Measurements from ENCODE around the gene OBSCN. TPM values are rescaled to one million over a fixed set of nuclear protein-coding genes. Genes with fewer than 3 reads are reported as not detected.
"Not testable (repeated sequence)": the region's sequence is repeated elsewhere in the genome, so short reads cannot be mapped to it uniquely, and the experiment has no call there.

Gene OBSCN
- total RNA-seq, 2 experiments from 2014 or later, result 13.7 to 14.9 TPM

DNA sequence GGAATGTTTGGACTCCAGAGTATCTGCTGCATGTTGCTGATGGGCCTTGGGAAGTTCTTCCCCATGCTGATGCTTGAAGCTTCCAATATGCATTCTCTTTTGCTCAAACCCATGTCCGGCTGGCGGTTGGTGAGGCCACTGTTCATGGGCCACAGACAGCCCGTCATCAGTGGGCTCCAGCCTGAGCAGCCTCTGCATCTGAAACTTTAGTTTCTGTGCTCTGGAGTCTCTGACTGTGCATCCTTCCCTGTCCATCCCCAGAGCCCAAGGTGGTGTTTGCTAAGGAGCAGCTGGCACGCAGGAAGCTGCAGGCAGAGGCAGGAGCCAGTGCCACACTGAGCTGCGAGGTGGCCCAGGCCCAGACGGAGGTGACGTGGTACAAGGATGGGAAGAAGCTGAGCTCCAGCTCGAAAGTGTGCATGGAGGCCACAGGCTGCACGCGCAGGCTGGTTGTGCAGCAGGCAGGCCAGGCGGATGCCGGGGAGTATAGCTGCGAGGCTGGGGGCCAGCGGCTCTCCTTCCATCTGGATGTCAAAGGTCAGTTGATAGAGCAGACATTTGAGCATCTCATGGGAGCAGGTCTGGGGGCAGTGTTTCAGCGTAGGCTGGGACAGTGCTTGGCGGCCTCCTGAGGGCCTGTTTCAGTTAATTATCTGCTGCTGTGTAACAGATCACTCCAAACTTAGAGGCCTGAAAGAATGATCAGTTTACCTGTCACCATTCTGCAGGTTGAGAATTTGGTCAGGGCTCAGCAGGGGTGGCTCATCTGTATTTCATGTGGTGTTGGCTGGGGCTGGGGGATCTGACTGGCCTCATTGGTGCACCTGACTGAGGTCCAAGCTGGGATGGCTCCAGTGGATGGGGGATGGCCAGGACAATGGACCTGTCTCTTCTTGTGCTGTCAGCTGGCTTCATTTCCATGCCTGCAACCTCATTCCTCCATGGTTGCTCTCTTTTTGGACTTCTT is 16.6 kb downstream of the OBSCN start:
- Mint-ChIP-seq H3K9me3 (peaks cover 5% of the 10 kb centered on the region), H3K27me3 (no peaks in the 10 kb centered on the region), H3K4me3 (no peak overlapping the region), H3K4me1 (no peaks in the 10 kb centered on the region), H3K27ac (no peak overlapping the region), H3K36me3 (peaks cover 49% of the 10 kb centered on the region)
- DNase-seq, result no peak

- H3K4me3 Mint-ChIP-seq, result no peak overlapping the region
- H3K4me1 Mint-ChIP-seq, result no peaks in the 10 kb centered on the region
- DNase-seq, result no peak
- peaks cover 5% of the 10 kb centered on the region for H3K9me3 Mint-ChIP-seq
- H3K27me3 Mint-ChIP-seq, result no peaks in the 10 kb centered on the region
- no peak overlapping the region for H3K27ac Mint-ChIP-seq
- peaks cover 52% of the 10 kb centered on the region for H3K36me3 Mint-ChIP-seq
Observed at GRCh38 chr1:228225165-228225710, 17.4 kb downstream of the OBSCN start.

- DNase-seq, result no peak
- no peaks in the 10 kb centered on the region for H3K27me3 Mint-ChIP-seq
- peaks cover 55% of the 10 kb centered on the region for H3K36me3 Mint-ChIP-seq
- no peak overlapping the region for H3K27ac Mint-ChIP-seq
- H3K4me3 Mint-ChIP-seq, result no peak overlapping the region
- no peaks in the 10 kb centered on the region for H3K4me1 Mint-ChIP-seq
- H3K9me3 Mint-ChIP-seq, result peaks cover 5% of the 10 kb centered on the region
Observed at GRCh38 chr1:228225740-228226139, 17.9 kb downstream of the OBSCN start.

DNA sequence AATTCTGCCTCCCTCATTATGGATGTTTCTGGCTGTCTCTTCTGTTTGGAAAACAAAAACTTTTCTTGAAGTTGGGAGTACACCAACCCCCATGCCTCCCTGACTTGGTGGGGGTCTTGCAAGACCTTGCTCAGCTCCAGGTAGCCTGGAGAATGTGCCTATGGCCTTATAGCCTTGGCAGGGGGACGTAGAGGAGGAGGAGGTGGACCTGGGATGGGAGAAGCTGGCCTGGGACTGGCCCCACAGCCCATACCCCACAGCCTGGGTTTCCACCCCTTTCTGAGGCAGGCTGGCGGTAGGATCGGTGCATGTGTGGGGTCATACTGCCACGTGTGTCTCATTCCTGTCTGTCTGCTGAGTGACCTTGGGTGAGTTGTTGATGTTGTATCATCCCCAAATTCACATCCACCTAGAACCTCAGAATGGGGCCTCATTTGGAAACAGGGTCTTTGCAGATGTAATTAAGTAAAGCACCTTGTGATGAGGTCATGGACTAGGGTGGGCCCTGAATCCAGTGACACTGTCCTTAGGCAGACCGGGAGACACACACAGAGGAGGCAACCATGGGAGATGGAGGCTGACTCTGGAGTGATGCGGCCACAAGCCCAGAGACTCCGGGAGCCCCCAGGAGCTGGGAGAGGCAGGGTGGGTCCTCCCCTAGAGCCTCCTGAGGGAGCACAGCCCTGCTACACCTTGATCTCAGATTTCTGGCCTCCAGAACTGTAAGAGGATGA is 18.5 kb downstream of the OBSCN start:
- Mint-ChIP-seq H3K36me3 (peaks cover 56% of the 10 kb centered on the region), H3K9me3 (peaks cover 5% of the 10 kb centered on the region), H3K4me3 (no peak overlapping the region), H3K27ac (no peak overlapping the region), H3K4me1 (no peaks in the 10 kb centered on the region), H3K27me3 (no peaks in the 10 kb centered on the region)
- DNase-seq, result no peak

DNA sequence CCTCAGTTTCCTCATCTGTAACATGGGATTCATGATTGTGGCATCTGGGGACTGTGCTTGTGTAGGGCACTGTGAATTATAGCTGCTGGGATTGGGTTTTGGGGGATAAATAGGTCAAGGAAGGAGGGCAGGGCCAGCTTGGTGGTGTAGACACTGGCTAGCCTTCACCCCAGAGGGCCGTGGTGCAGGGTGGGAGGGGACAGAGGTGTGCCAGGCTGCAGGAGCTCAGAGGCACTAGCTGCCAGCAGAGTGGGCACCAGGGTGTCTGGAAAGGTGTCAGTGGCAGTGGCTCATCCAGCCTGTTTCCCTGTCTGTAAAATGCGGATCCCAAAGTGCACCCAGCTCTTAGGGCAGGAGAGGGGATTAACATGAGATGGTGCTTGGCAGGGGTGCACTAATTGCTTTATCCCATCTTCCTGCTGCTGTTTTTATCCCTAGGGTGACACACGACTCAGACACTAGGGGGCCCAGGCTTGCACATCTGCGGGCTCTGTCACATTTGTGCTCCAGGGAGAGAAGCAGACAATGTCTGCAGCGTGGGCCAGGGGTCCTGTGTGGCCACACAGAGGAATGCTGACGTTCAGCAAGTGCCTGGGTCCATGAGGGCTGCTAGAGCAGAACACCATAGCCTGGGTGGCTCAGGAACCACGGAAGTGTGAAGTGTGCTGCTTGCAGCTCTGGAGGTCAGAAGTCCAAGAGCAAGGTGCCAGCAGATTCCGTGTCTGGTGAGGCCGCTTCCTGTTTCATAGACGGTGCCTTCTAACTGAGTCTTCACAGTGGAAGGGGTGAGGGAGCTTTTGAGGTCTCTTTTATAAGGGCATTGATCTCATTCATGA is 19.3 kb downstream of the OBSCN start:
- Mint-ChIP-seq H3K4me3 (no peak overlapping the region), H3K27ac (no peak overlapping the region), H3K27me3 (no peaks in the 10 kb centered on the region), H3K4me1 (no peaks in the 10 kb centered on the region), H3K36me3 (peaks cover 56% of the 10 kb centered on the region), H3K9me3 (peaks cover 5% of the 10 kb centered on the region)
- DNase-seq, result no peak

DNA sequence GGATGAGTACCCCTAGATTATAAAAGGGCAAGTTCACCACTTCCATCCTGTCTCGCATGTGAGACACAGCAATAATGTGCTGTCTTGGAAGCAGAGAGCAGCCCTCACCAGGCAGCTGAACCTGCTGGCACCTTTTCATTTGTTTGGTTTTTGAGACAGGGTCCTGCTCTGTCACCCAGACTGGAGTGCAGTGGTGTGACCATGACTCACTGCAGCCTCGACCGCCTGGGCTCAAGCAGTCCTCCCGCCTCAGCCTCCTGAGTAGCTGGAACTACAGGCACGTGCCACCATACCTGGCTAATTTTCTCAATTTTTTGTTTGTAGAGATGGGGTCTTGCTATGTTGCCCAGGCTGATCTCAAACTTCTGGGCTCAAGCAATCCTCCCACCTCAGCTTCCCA is 20.3 kb downstream of the OBSCN start:
- H3K4me3 Mint-ChIP-seq, H3K27me3 Mint-ChIP-seq, H3K9me3 Mint-ChIP-seq, DNase-seq, H3K27ac Mint-ChIP-seq, H3K4me1 Mint-ChIP-seq: not testable (repeated sequence)
- H3K36me3 Mint-ChIP-seq, result peaks cover 60% of the 10 kb centered on the region

GRCh38 chr1:228228601-228229074 is 20.8 kb downstream of the OBSCN start:
- peaks cover 60% of the 10 kb centered on the region for H3K36me3 Mint-ChIP-seq

DNA sequence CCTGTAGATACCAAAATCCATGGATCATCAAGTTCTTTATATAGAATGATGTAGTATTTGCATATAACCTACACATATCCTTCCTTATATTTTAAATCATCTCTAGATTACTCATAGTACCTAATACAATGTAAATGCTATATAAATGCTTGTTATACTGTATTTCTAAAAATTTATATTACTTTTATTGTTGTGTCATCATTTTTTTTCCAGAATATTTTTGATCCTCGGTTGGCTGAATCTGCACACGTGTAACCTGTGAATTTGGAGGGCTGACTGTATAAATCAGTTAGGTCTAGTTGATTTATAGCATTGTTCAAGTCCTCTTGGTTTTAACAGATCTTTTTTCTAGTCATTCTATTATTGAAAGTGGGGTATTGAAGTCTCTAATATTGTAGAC is 23.3 kb downstream of the OBSCN start:
- H3K36me3 Mint-ChIP-seq, result peaks cover 58% of the 10 kb centered on the region
- no peaks in the 10 kb centered on the region for H3K27me3 Mint-ChIP-seq
- no peak overlapping the region for H3K27ac Mint-ChIP-seq
- no peaks in the 10 kb centered on the region for H3K4me1 Mint-ChIP-seq
- peaks cover 24% of the 10 kb centered on the region for H3K9me3 Mint-ChIP-seq
- no peak for DNase-seq
- H3K4me3 Mint-ChIP-seq, result no peak overlapping the region

More at GRCh38 chr1:228228601-228229074, 20.8 kb downstream of the OBSCN start:
- Mint-ChIP-seq H3K27ac (no peak overlapping the region), H3K4me1 (no peaks in the 10 kb centered on the region), H3K4me3 (no peak overlapping the region), H3K27me3 (no peaks in the 10 kb centered on the region), H3K9me3 (peaks cover 14% of the 10 kb centered on the region)
- no peak for DNase-seq

- no peaks in the 10 kb centered on the region for H3K4me1 Mint-ChIP-seq
- H3K27me3 Mint-ChIP-seq, result no peaks in the 10 kb centered on the region
- peaks cover 32% of the 10 kb centered on the region for H3K9me3 Mint-ChIP-seq
- H3K27ac Mint-ChIP-seq, result no peak overlapping the region
- H3K36me3 Mint-ChIP-seq, result peaks cover 66% of the 10 kb centered on the region
- no peak for DNase-seq
- H3K4me3 Mint-ChIP-seq, result no peak overlapping the region
Observed at GRCh38 chr1:228233136-228233535, 25.3 kb downstream of the OBSCN start.

- peaks cover 35% of the 10 kb centered on the region for H3K9me3 Mint-ChIP-seq
- H3K27me3 Mint-ChIP-seq, result no peaks in the 10 kb centered on the region
- DNase-seq, result no peak
- no peaks in the 10 kb centered on the region for H3K4me1 Mint-ChIP-seq
- H3K27ac Mint-ChIP-seq, result no peak overlapping the region
- peaks cover 77% of the 10 kb centered on the region for H3K36me3 Mint-ChIP-seq
- no peak overlapping the region for H3K4me3 Mint-ChIP-seq
Observed at GRCh38 chr1:228234921-228235320, 27.1 kb downstream of the OBSCN start.

DNA sequence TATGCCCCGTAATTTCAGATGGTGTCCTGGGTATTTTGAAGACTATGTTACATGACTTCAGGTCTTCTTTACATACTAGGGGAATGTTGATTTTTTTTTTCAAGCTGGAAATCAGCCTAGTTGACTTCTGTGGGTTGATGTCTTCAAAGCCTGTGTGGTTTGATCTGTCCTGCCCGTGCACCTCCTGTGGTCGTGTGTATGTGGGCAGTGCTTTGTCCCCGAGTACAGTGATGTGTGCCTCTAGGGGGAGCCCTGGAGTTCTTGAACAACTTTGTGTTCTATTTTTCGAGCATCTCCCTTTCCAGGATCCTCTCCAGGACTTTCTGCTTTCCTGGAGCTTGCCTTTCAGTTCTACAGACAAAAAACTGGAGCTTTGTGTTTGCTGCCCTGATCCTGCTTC is 28.9 kb downstream of the OBSCN start:
- H3K27me3 Mint-ChIP-seq, result no peaks in the 10 kb centered on the region
- no peak for DNase-seq
- peaks cover 47% of the 10 kb centered on the region for H3K9me3 Mint-ChIP-seq
- no peak overlapping the region for H3K4me3 Mint-ChIP-seq
- peaks cover 83% of the 10 kb centered on the region for H3K36me3 Mint-ChIP-seq
- no peak overlapping the region for H3K27ac Mint-ChIP-seq
- H3K4me1 Mint-ChIP-seq, result no peaks in the 10 kb centered on the region

- Mint-ChIP-seq H3K9me3 (peaks cover 53% of the 10 kb centered on the region), H3K36me3 (peaks cover 84% of the 10 kb centered on the region), H3K4me3 (no peak overlapping the region), H3K27me3 (no peaks in the 10 kb centered on the region), H3K4me1 (no peaks in the 10 kb centered on the region), H3K27ac (no peak overlapping the region)
- no peak for DNase-seq
Observed at GRCh38 chr1:228238007-228238406, 30.2 kb downstream of the OBSCN start.

GRCh38 chr1:228238461-228238860 is 30.6 kb downstream of the OBSCN start:
- Mint-ChIP-seq H3K4me3 (no peak overlapping the region), H3K36me3 (peaks cover 84% of the 10 kb centered on the region), H3K4me1 (no peaks in the 10 kb centered on the region), H3K27me3 (no peaks in the 10 kb centered on the region), H3K27ac (no peak overlapping the region), H3K9me3 (peaks cover 50% of the 10 kb centered on the region)
- DNase-seq, result no peak

- Mint-ChIP-seq H3K4me1 (no peaks in the 10 kb centered on the region), H3K9me3 (peaks cover 56% of the 10 kb centered on the region), H3K36me3 (peaks cover 85% of the 10 kb centered on the region), H3K27ac (no peak overlapping the region), H3K27me3 (no peaks in the 10 kb centered on the region), H3K4me3 (no peak overlapping the region)
- no peak for DNase-seq
Observed at GRCh38 chr1:228240411-228241240, 32.8 kb downstream of the OBSCN start.

Data from activated naive CD8-positive, alpha-beta T cell treated with anti-CD3 and anti-CD28 coated beads for 36 hours (primary cell).